H1 (cell line): ENCODE measurements around the gene DVL3. TPM values are rescaled to one million over a fixed set of nuclear protein-coding genes. Genes with fewer than 3 reads are reported as not detected.

Source experiments
- CTCF ChIA-PET: fragments of 300-600 bp; sonication (Branson Sonifier 250); formaldehyde crosslinking; loops from one replicate; lab custom pipeline; 2021; ENCODE audit not compliant: partially characterized antibody; lab: Charles Lee
- POLR2A ChIA-PET: fragments of 300-600 bp; sonication (Branson Sonifier 250); formaldehyde crosslinking; loops from one replicate; lab custom pipeline; 2021; ENCODE audit warnings: inconsistent platforms; ENCODE audit not compliant: partially characterized antibody; lab: Charles Lee
- DNase-seq, 2 experiments: peaks; one replicate each; pipeline versions ENCODE4 v3.0.0 to v3.0.0-alpha.2; 2010 to 2022; ENCODE audit warnings: low spot score in 2 of 2, low read depth in 1 of 2, mixed read lengths in 1 of 2
- FAIRE-seq: peaks from 2 replicates; lab custom pipeline; 2011; peaks lifted over from hg19 to GRCh38; lab: Jason Lieb, UNC
- H2AFZ ChIP-seq: 2 replicates; pipeline ENCODE4 v1.8.1; 2012; ENCODE audit warnings: low read length, inconsistent platforms
- H2AK5ac ChIP-seq: 2 replicates; pipeline ENCODE4 v1.6.1; 2013; ENCODE audit warnings: low read depth, low read length
- H2BK120ac ChIP-seq: replicated peaks from 2 replicates; pipeline ENCODE3; 2013; ENCODE audit warnings: low read depth, low read length, inconsistent platforms
- H2BK12ac ChIP-seq: 2 replicates; pipeline ENCODE4 v1.6.1; 2013; ENCODE audit warnings: low read depth, low read length
- H2BK15ac ChIP-seq: 2 replicates; pipeline ENCODE4 v1.6.1; 2013; ENCODE audit warnings: low read length
- H2BK20ac ChIP-seq: 2 replicates; pipeline ENCODE4 v1.6.1; 2013; ENCODE audit warnings: low read length
- H2BK5ac ChIP-seq: 2 replicates; pipeline ENCODE4 v1.6.1; 2013; ENCODE audit warnings: low read depth, low read length
- H3K14ac ChIP-seq: 2 replicates; pipeline ENCODE4 v1.6.1; 2013; ENCODE audit warnings: inconsistent platforms; ENCODE audit not compliant: insufficient read length
- H3K18ac ChIP-seq: 2 replicates; pipeline ENCODE4 v1.6.1; 2013; ENCODE audit warnings: low read length; ENCODE audit errors: extremely low read depth
- H3K23ac ChIP-seq: 2 replicates; pipeline ENCODE4 v1.6.1; 2013; ENCODE audit warnings: inconsistent platforms; ENCODE audit not compliant: insufficient read length
- H3K23me2 ChIP-seq: 2 replicates; pipeline ENCODE4 v1.6.1; 2013; ENCODE audit warnings: low read depth, low read length
- H3K27ac ChIP-seq: 2 replicates; pipeline ENCODE4 v1.6.1; 2011; ENCODE audit warnings: low read depth, low read length, inconsistent platforms
- H3K27me3 ChIP-seq, 4 experiments: replicated peaks in 1 of 4; 1 replicate in 1 of 4; 2 replicates in 3 of 4; pipeline versions ENCODE4 v1.6.1 to v1.8.1; 2011 to 2013; ENCODE audit warnings: low read length in 3 of 4, mild to moderate bottlenecking in 3 of 4, inconsistent platforms in 2 of 4, mixed read lengths in 2 of 4, moderate library complexity in 1 of 4; ENCODE audit not compliant: control insufficient read depth in 3 of 4, insufficient read depth in 3 of 4; ENCODE audit errors: extremely low read depth in 1 of 4
- H3K36me3 ChIP-seq, 4 experiments: 2 replicates each; pipeline versions ENCODE4 v1.6.1 to v1.8.1; 2011 to 2013; ENCODE audit warnings: mild to moderate bottlenecking in 4 of 4, low read length in 3 of 4, moderate library complexity in 2 of 4, control low read depth in 1 of 4, inconsistent platforms in 1 of 4; ENCODE audit not compliant: insufficient read depth in 4 of 4, control insufficient read depth in 2 of 4
- H3K4ac ChIP-seq: replicated peaks from 2 replicates; pipeline ENCODE3; 2013; ENCODE audit warnings: low read length, low read depth, mixed read lengths, inconsistent platforms; ENCODE audit not compliant: insufficient read length
- H3K4me1 ChIP-seq, 4 experiments: replicated peaks in 1 of 4; 1 replicate in 1 of 4; 2 replicates in 3 of 4; pipeline versions ENCODE4 v1.6.1 to v1.8.1; 2011 to 2013; ENCODE audit warnings: low read length in 3 of 4, inconsistent platforms in 2 of 4, mixed read lengths in 1 of 4; ENCODE audit not compliant: insufficient read depth in 4 of 4, control insufficient read depth in 3 of 4
- H3K4me2 ChIP-seq, 2 experiments: 2 replicates each; pipeline versions ENCODE4 v1.6.1 to v1.8.1; 2011 to 2013; ENCODE audit warnings: low read depth in 2 of 2, low read length in 2 of 2, control low read depth in 1 of 2, inconsistent platforms in 1 of 2, mild to moderate bottlenecking in 1 of 2; ENCODE audit not compliant: insufficient read depth in 1 of 2
- H3K4me3 ChIP-seq, 4 experiments: fragments of 200-600, 300-600 bp in 1 of 4; sonication (generic), shearing (Covaris generic), sonication (Bioruptor Twin) in 1 of 4; 2 replicates each; pipeline versions ENCODE4 v1.5.1 to v1.8.1; 2011 to 2016; ENCODE audit warnings: low read length in 4 of 4, low read depth in 3 of 4, control low read depth in 2 of 4, inconsistent platforms in 2 of 4, mild to moderate bottlenecking in 2 of 4, mixed read lengths in 1 of 4, moderate library complexity in 1 of 4; ENCODE audit not compliant: insufficient read depth in 2 of 4; ENCODE audit errors: extremely low read depth in 1 of 4
- H3K56ac ChIP-seq: replicated peaks from 2 replicates; pipeline ENCODE3; 2013; ENCODE audit warnings: low read depth, mild to moderate bottlenecking, mixed read lengths, low read length, inconsistent platforms; ENCODE audit not compliant: insufficient read length
- H3K79me1 ChIP-seq: 2 replicates; pipeline ENCODE4 v1.6.1; 2013; ENCODE audit warnings: low read depth, low read length, control low read depth
- H3K79me2 ChIP-seq, 2 experiments: 2 replicates each; pipeline versions ENCODE4 v1.6.1 to v1.8.1; 2012 to 2013; ENCODE audit warnings: low read length in 2 of 2, mild to moderate bottlenecking in 2 of 2, inconsistent platforms in 1 of 2; ENCODE audit not compliant: insufficient read depth in 2 of 2, control insufficient read depth in 1 of 2
- H3K9ac ChIP-seq, 4 experiments: replicated peaks in 1 of 4; 1 replicate in 1 of 4; 2 replicates in 3 of 4; pipeline versions ENCODE4 v1.6.1 to v1.8.1; 2011 to 2013; ENCODE audit warnings: low read depth in 3 of 4, low read length in 3 of 4, control low read depth in 2 of 4, mild to moderate bottlenecking in 2 of 4, moderate library complexity in 2 of 4, inconsistent platforms in 1 of 4; ENCODE audit errors: extremely low read depth in 1 of 4
- H3K9me3 ChIP-seq, 2 experiments: 2 replicates each; pipeline versions ENCODE4 v1.6.1 to v1.8.1; 2012 to 2013; ENCODE audit warnings: mild to moderate bottlenecking in 2 of 2, moderate library complexity in 2 of 2, control low read depth in 1 of 2, inconsistent platforms in 1 of 2, low read depth in 1 of 2, low read length in 1 of 2, mixed read lengths in 1 of 2; ENCODE audit not compliant: insufficient read depth in 2 of 2
- H4K20me1 ChIP-seq, 2 experiments: replicated peaks in 1 of 2; 2 replicates each; pipeline versions ENCODE3 to v1.8.1; 2011 to 2013; ENCODE audit warnings: inconsistent platforms in 2 of 2, low read length in 2 of 2, mild to moderate bottlenecking in 1 of 2; ENCODE audit not compliant: insufficient read depth in 2 of 2, control insufficient read depth in 1 of 2
- H4K5ac ChIP-seq: 2 replicates; pipeline ENCODE4 v1.6.1; 2013; ENCODE audit warnings: low read length, low read depth, mixed read lengths, inconsistent platforms; ENCODE audit not compliant: insufficient read length
- H4K8ac ChIP-seq: 2 replicates; pipeline ENCODE4 v1.8.0; 2013; ENCODE audit warnings: mild to moderate bottlenecking, moderate library complexity, low read length, inconsistent platforms; ENCODE audit not compliant: insufficient read depth; ENCODE audit errors: extremely low read depth
- H4K91ac ChIP-seq: replicated peaks from 2 replicates; pipeline ENCODE3; 2013; ENCODE audit warnings: low read length, mixed read lengths, inconsistent platforms; ENCODE audit not compliant: insufficient read length
- BCL11A ChIP-seq, 2 experiments: IDR thresholded peaks; one replicate each; pipeline ENCODE4 v1.6.1; 2011; ENCODE audit warnings: low read depth in 2 of 2, low read length in 2 of 2, mild to moderate bottlenecking in 2 of 2
- BRCA1 ChIP-seq: IDR thresholded peaks from 2 replicates; pipeline ENCODE4 v1.6.1; 2012; ENCODE audit warnings: low read depth, low read length, improper control_type of control experiment
- CTCF ChIP-seq, 3 experiments: IDR thresholded peaks; 1 replicate in 2 of 3; 2 replicates in 1 of 3; pipeline versions ENCODE4 v1.5.1 to v1.6.1; 2011; ENCODE audit warnings: low read length in 3 of 3, mild to moderate bottlenecking in 3 of 3, inconsistent platforms in 2 of 3, low read depth in 1 of 3, moderate library complexity in 1 of 3; ENCODE audit not compliant: insufficient read depth in 1 of 3; ENCODE audit errors: control extremely low read depth in 1 of 3
- EP300 ChIP-seq, 2 experiments: IDR thresholded peaks; 1 replicate in 1 of 2; 2 replicates in 1 of 2; pipeline ENCODE4 v1.6.1; 2011 to 2012; ENCODE audit warnings: low read depth in 2 of 2, low read length in 2 of 2, mild to moderate bottlenecking in 2 of 2, borderline replicate concordance in 1 of 2, inconsistent platforms in 1 of 2, moderate library complexity in 1 of 2
- NANOG ChIP-seq: IDR thresholded peaks from 2 replicates; pipeline ENCODE4 v1.6.1; 2011; ENCODE audit warnings: low read length, low read depth, mild to moderate bottlenecking, inconsistent platforms; ENCODE audit not compliant: insufficient read depth, poor library complexity, severe bottlenecking
- RAD21 ChIP-seq, 2 experiments: IDR thresholded peaks in 1 of 2; conservative IDR thresholded peaks in 1 of 2; 2 replicates each; pipeline ENCODE4 v1.6.1; 2011; ENCODE audit warnings: low read depth in 2 of 2, low read length in 2 of 2, improper control_type of control experiment in 1 of 2, inconsistent platforms in 1 of 2, mild to moderate bottlenecking in 1 of 2, moderate library complexity in 1 of 2
- SIN3A ChIP-seq, 2 experiments: IDR thresholded peaks in 1 of 2; conservative IDR thresholded peaks in 1 of 2; 2 replicates each; pipeline ENCODE4 v1.6.1; 2011 to 2012; ENCODE audit warnings: low read length in 2 of 2, improper control_type of control experiment in 1 of 2, low read depth in 1 of 2, mild to moderate bottlenecking in 1 of 2
- SIX5 ChIP-seq: IDR thresholded peaks from 2 replicates; pipeline ENCODE4 v1.6.1; 2011; ENCODE audit warnings: mild to moderate bottlenecking, low read depth, low read length
- SP4 ChIP-seq: IDR thresholded peaks from 2 replicates; pipeline ENCODE4 v1.6.1; 2012; ENCODE audit warnings: low read length, inconsistent platforms
- TBP ChIP-seq: IDR thresholded peaks from 2 replicates; pipeline ENCODE4 v1.6.1; 2011; ENCODE audit warnings: low read depth, low read length, improper control_type of control experiment
- WGBS, 2 experiments: shearing (Covaris generic) in 1 of 2; methylation state at CpG; one replicate each; pipeline versions ENCODE4 v1.1.6 to v1.1.7; 2013 to 2015; ENCODE audit warnings: low lambda C conversion rate in 2 of 2, mixed read lengths in 2 of 2, inconsistent platforms in 1 of 2, low coverage in 1 of 2, missing lambda C conversion rate in 1 of 2; ENCODE audit not compliant: insufficient replicate concordance in 2 of 2, insufficient coverage in 1 of 2, insufficient read length in 1 of 2; ENCODE audit errors: extremely low coverage in 1 of 2, missing lambda C conversion rate in 1 of 2; 5-methylcytosine and 5-hydroxymethylcytosine counted together
- polyA plus RNA-seq, 7 experiments: library from polyadenylated mRNA; depleted of rRNA in 3 of 7; stranded (reverse) in 5 of 7; unstranded in 2 of 7; fragments of >200 nt in 5 of 7; fragments of 200-250 nt in 2 of 7; gene quantifications; 1 replicate in 5 of 7; 2 replicates in 1 of 7; 4 replicates in 1 of 7; pipeline versions ENCODE4 v1.2.1 to v1.2.3, GENCODE V29; 2011 to 2013; ENCODE audit warnings: missing spikeins in 2 of 7, mixed read lengths in 2 of 7
- total RNA-seq: library from RNA; stranded (reverse); fragmentation: NEBNext Ultra II Directional; extraction: Animal tissue kit (Norgen Biotek cat#: 25700); gene quantifications from 2 replicates; pipeline ENCODE4 v1.2.1, GENCODE V29; 2021

The DVL3 gene
- total and polyA plus RNA-seq, 2 of the 8 experiments (the other 6 are each of a cell fraction or from before 2014, with no cell fraction given): 38.5 to 66.6 TPM

GRCh38 chr3:184189421-184189820 lies 34.2 kb downstream of the DVL3 start:
- Histone ChIP-seq H3K9me3 (no peaks in the 10 kb centered on the region; a peak in 1 of 4 replicates), H3K79me1 (peaks cover 10% of the 10 kb centered on the region), H2AFZ (no peak overlapping the region), H2BK120ac (no peak overlapping the region), H2BK12ac (no peak overlapping the region), H3K18ac (no peak overlapping the region), H3K36me3 (peaks cover 17 to 60% (median 34%) of the 10 kb centered on the region in 4 experiments), H4K5ac (no peak overlapping the region), H2BK20ac (no peak overlapping the region), H2BK15ac (no peak overlapping the region), H3K9ac (no peak overlapping the region), H2AK5ac (no peak overlapping the region), H3K23ac (no peak overlapping the region), H3K14ac (no peak overlapping the region), H3K4me1 (peaks cover 0 to 8% (median 5%) of the 10 kb centered on the region in 4 experiments; a peak in 6 of 7 replicates), H3K4ac (no peak overlapping the region), H3K27me3 (no peaks in the 10 kb centered on the region; a peak in 1 of 7 replicates), H4K91ac (no peak overlapping the region), H3K4me2 (no peak overlapping the region), H2BK5ac (no peak overlapping the region), H3K56ac (no peak overlapping the region), H4K8ac (no peak overlapping the region), H3K79me2 (peaks cover 6 to 27% of the 10 kb centered on the region in 2 experiments; a peak in 3 of 4 replicates), H4K20me1 (peaks cover 3 to 14% of the 10 kb centered on the region in 2 experiments), H3K23me2 (peaks cover 15% of the 10 kb centered on the region), H3K4me3 (no peak overlapping the region), H3K27ac (no peak overlapping the region)
- POLR2A ChIA-PET: interaction anchor here (1.2 kb wide), 1 partner anchor 11 kb away, joined by 3 read pairs; no protein-coding TSS in a partner anchor
- DNase-seq (no peak), FAIRE-seq (no peak)
- CTCF ChIA-PET: interaction anchor here (0.5 to 0.7 kb wide), 2 partner anchors 41 to 1435 kb away, joined by 3 read pairs; no protein-coding TSS in a partner anchor
- WGBS, 2 experiments: 92% methylated on average over 12 of the region's 13 CpGs; no CpG with 5 or more reads in 1 of the 2 experiments
- TF ChIP-seq BRCA1: no peak
- no peak for TF ChIP-seq CTCF (IDR thresholded peaks at IDR 0.05; ENCODE audit: control extremely low read depth in 1 of 3, insufficient read depth in 1 of 3, low read depth in 1 of 3, low read length in 3 of 3)
- TF ChIP-seq TBP: no peak
- no peak for TF ChIP-seq SIX5
- TF ChIP-seq SIN3A (conservative IDR thresholded peaks at IDR 0.05 in 1 of 2, IDR thresholded peaks at IDR 0.05 in 1 of 2; ENCODE audit: low read depth in 1 of 2, low read length in 2 of 2): no peak
- TF ChIP-seq EP300 (IDR thresholded peaks at IDR 0.05; ENCODE audit: borderline replicate concordance in 1 of 2, low read depth in 2 of 2, low read length in 2 of 2): no peak
- TF ChIP-seq SP4: no peak
- no peak for TF ChIP-seq RAD21 (IDR thresholded peaks at IDR 0.05 in 1 of 2, conservative IDR thresholded peaks at IDR 0.05 in 1 of 2; ENCODE audit: low read depth in 2 of 2, low read length in 2 of 2)
- TF ChIP-seq BCL11A (IDR thresholded peaks at IDR 0.05; ENCODE audit: low read depth in 2 of 2, low read length in 2 of 2): no peak
- no peak for TF ChIP-seq NANOG
